A673 (cell line): ENCODE results near the gene DAPK2.

Experiments
- EZH2 ChIP-seq: fragments of 200-600 bp; sonication (generic); IDR thresholded peaks from 2 replicates; pipeline ENCODE4 v1.6.1; 2017; ENCODE audit warnings: borderline replicate concordance, low read depth, mild to moderate bottlenecking, mixed read lengths, antibody characterized with exemption, low read length; ENCODE audit not compliant: poor library complexity, severe bottlenecking
- TF ChIP-seq, protein P1 (sequence below): fragments of 300-800, 200-600 bp; sonication (generic); conservative IDR thresholded peaks from 2 replicates; pipeline ENCODE4 v1.5.1; 2017; ENCODE audit warnings: low read depth, mild to moderate bottlenecking, antibody characterized with exemption, low read length, moderate library complexity, mixed read lengths

DNA sequence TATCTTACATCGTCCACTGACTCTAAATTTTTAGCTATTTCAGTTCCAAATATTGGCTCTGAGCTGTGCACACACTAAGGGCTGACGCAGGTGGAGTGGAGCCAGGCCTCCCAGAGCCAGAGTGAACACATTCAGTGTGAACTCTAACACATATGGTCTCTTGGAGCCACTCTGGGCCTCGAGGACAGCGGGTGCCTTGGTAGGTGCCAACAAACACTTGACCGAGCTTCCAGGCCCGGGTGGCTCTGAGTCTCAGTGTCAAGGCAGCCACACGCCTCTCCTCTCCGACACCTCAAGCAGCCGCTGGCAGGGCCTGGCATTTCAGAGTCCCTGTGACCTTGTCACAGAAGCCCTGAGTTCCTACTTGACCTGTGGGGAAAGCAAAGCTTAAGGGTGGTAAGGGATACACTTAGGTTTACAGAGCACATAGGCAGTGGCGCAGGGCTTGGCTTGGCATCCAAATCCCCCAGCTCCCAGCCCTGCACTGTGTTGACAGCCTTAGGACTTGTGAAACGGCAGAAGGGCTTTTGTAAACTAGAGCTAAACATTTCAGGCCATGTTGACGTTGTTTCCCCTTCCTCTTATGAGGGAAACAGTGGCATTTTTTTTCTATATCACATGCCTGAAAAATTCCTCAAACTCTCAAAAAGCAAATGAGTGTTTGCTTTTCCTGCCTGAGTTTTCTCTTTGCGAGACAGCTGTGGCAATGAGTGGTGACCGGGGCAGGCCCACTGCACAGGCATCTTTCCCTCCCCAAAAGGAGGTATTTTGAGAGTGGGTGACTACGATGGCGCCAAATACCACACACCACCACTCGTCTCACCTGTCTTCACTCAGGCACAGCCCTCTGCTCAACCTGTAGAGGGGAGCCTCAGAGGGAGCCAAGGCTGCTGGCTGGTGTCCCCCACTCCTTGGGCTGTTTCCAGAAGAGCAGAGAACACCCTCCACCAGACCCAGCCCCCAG, 60.8 kb downstream of the DAPK2 start:
- TF ChIP-seq, protein P1, sequence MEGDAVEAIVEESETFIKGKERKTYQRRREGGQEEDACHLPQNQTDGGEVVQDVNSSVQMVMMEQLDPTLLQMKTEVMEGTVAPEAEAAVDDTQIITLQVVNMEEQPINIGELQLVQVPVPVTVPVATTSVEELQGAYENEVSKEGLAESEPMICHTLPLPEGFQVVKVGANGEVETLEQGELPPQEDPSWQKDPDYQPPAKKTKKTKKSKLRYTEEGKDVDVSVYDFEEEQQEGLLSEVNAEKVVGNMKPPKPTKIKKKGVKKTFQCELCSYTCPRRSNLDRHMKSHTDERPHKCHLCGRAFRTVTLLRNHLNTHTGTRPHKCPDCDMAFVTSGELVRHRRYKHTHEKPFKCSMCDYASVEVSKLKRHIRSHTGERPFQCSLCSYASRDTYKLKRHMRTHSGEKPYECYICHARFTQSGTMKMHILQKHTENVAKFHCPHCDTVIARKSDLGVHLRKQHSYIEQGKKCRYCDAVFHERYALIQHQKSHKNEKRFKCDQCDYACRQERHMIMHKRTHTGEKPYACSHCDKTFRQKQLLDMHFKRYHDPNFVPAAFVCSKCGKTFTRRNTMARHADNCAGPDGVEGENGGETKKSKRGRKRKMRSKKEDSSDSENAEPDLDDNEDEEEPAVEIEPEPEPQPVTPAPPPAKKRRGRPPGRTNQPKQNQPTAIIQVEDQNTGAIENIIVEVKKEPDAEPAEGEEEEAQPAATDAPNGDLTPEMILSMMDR = no peak
- no peak for TF ChIP-seq EZH2
